Camera-type eye (tissue), 1 donor: ENCODE data around the gene SPINT4. TPM values are rescaled to one million over a fixed set of nuclear protein-coding genes. Genes with fewer than 3 reads are reported as not detected.

ENCODE experiments used
- total RNA-seq: library from RNA; depleted of rRNA; stranded (reverse); fragments of >200 nt; gene quantifications from one replicate; pipeline ENCODE4 v1.2.3, GENCODE V29; 2014

Gene SPINT4
- total RNA-seq: not detected

GRCh38 chr20:45722047-45722446 lies at the start of gene SPINT4:
TSS of gene SPINT4 (plus strand) at chr20:45722347. CDS start at chr20:45722368, 21 bp downstream.

GRCh38 chr20:45701873-45702272 lies 20.3 kb upstream of the SPINT4 start, which contains the start of gene WFDC13:
TSS of gene WFDC13 (plus strand) at chr20:45702038. CDS start at chr20:45702124, 86 bp downstream.

GRCh38 chr20:45704969-45705637 lies 17.0 kb upstream of the SPINT4 start, which contains the start of gene WFDC10B:
TSS of gene WFDC10B (minus strand) at chr20:45705019. CDS start at chr20:45685992, 19,027 bp downstream.

Other genes starting within 250 kb of the SPINT4 start
- not detected for gene SPINT3, start 206.7 kb upstream of the SPINT4 start, total RNA-seq
- not detected for gene WFDC6, start 182.9 kb upstream of the SPINT4 start, total RNA-seq
- gene EPPIN, start 174.9 kb upstream of the SPINT4 start, total RNA-seq: not detected
- not detected for gene WFDC8, start 143.1 kb upstream of the SPINT4 start, total RNA-seq
- not detected for gene WFDC10A, start 92.6 kb upstream of the SPINT4 start, total RNA-seq
- not detected for gene WFDC9, start 91.1 kb upstream of the SPINT4 start, total RNA-seq
- not detected for gene WFDC11, start 52.1 kb upstream of the SPINT4 start, total RNA-seq
- gene WFDC13, start 20.3 kb upstream of the SPINT4 start, total RNA-seq: not detected
- not detected for gene WFDC10B, start 17.3 kb upstream of the SPINT4 start, total RNA-seq
- gene WFDC3, start 69.5 kb downstream of the SPINT4 start, total RNA-seq: not detected
- 17.8 TPM for gene DNTTIP1, start 69.6 kb downstream of the SPINT4 start, total RNA-seq
- gene UBE2C, start 90.3 kb downstream of the SPINT4 start, total RNA-seq: 15.3 TPM
- gene TNNC2, start 105.0 kb downstream of the SPINT4 start, total RNA-seq: 93.6 TPM
- 86.1 TPM for gene SNX21, start 111.5 kb downstream of the SPINT4 start, total RNA-seq
- gene ACOT8, start 135.0 kb downstream of the SPINT4 start, total RNA-seq: 36.1 TPM
- 16.2 TPM for gene ZSWIM3, start 135.3 kb downstream of the SPINT4 start, total RNA-seq
- 9.4 TPM for gene ZSWIM1, start 158.9 kb downstream of the SPINT4 start, total RNA-seq
- gene SPATA25, start 165.3 kb downstream of the SPINT4 start, total RNA-seq: 7.6 TPM
- gene NEURL2, start 168.9 kb downstream of the SPINT4 start, total RNA-seq: 12.8 TPM
- 50.5 TPM for gene CTSA, start 169.0 kb downstream of the SPINT4 start, total RNA-seq
- 58.0 TPM for gene PLTP, start 189.8 kb downstream of the SPINT4 start, total RNA-seq
- gene PCIF1, start 212.3 kb downstream of the SPINT4 start, total RNA-seq: 41.5 TPM
- 21.8 TPM for gene ZNF335, start 249.9 kb downstream of the SPINT4 start, total RNA-seq